ENCODE measurements around the gene FBLIM1. TPM values are rescaled to one million over a fixed set of nuclear protein-coding genes. Genes with fewer than 3 reads are reported as not detected.

Gene FBLIM1
- total RNA-seq, 1 experiment from 2014 or later, result 6.0 TPM

DNA sequence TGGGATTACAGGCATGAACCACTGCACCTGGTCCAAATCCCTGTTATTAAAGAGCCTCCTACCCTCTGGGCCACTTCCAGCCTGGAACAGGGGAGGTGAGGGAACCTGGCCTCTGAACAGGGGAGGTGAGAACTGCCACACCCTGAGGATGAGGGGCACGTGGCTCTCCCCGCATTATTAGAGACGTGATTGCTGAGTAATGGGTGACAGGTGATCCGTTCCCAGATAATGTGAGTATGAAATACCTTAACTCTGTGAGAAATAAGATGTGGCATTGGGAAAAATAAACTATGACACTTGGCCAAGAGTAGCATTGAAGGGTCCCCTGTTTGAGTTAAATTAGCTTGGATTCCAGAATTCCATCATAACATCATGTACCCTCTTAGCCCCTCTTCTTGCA, 36.2 kb upstream of the FBLIM1 start:
- no peak for DNase-seq (ENCODE audit: low read depth, low spot score)
- ATAC-seq, result no peak
- Histone ChIP-seq H3K27ac (ENCODE audit: low read depth, low read length) (no peak overlapping the region), H3K9me3 (ENCODE audit: control insufficient read depth in 1 of 2, insufficient read depth in 1 of 2, low read depth in 1 of 2, low read length in 2 of 2) (no peaks in the 10 kb centered on the region), H4K20me1 (ENCODE audit: insufficient read depth) (no peaks in the 10 kb centered on the region), H2AFZ (ENCODE audit: low read depth, low read length, poor library complexity, severe bottlenecking) (no peak overlapping the region), H3K4me3 (replicated peaks in 1 of 2; ENCODE audit: low read depth in 1 of 2, low read length in 2 of 2) (no peak overlapping the region), H3K36me3 (ENCODE audit: control insufficient read depth in 1 of 2, insufficient read depth in 2 of 2, low read length in 2 of 2) (peaks cover 0 to 4% of the 10 kb centered on the region in 2 experiments; a peak in 1 of 4 replicates), H3K9ac (ENCODE audit: low read length) (no peak overlapping the region), H3K4me2 (ENCODE audit: low read length) (no peak overlapping the region), H3K27me3 (ENCODE audit: insufficient read depth, low read length) (no peaks in the 10 kb centered on the region), H3K4me1 (ENCODE audit: control insufficient read depth in 1 of 2, insufficient read depth in 2 of 2, low read length in 2 of 2) (no peaks in the 10 kb centered on the region), H3K79me2 (ENCODE audit: insufficient read depth, low read length) (no peaks in the 10 kb centered on the region), H3K9me2 (ENCODE audit: insufficient read depth) (no peaks in the 10 kb centered on the region)
- ChIA-PET CTCF (no interaction called here), POLR2A (no interaction called here), RAD21 (ENCODE audit: low non-redundant PET in 1 of 2, low total read pairs in 2 of 2, uncharacterized antibody in 2 of 2, unreplicated experiment in 2 of 2) (no interaction called here)
- BruUV-seq (replicated peaks), result no TSS peak
- intact Hi-C loops (cut with micrococcal nuclease), result no loop called here
- TF ChIP-seq SIN3A (IDR thresholded peaks at IDR 0.05; ENCODE audit: low read depth) (no peak), TCF7L2 (IDR thresholded peaks at IDR 0.05; ENCODE audit: borderline replicate concordance, extremely low read depth, insufficient read depth, insufficient read length) (no peak), YY1 (IDR thresholded peaks at IDR 0.05; ENCODE audit: extremely low read depth, insufficient replicate concordance, low read depth, low read length) (no peak), CEBPB (IDR thresholded peaks at IDR 0.05; ENCODE audit: low read depth) (no peak), ELF1 (IDR thresholded peaks at IDR 0.05; ENCODE audit: borderline replicate concordance, low read depth) (no peak), ZFX (IDR thresholded peaks at IDR 0.05) (no peak), POLR2AphosphoS5 (IDR thresholded peaks at IDR 0.05; ENCODE audit: low read depth, low read length) (no peak), ZNF274 (IDR thresholded peaks at IDR 0.05; ENCODE audit: low read depth, low read length) (no peak), EZH2phosphoT487 (IDR thresholded peaks at IDR 0.05; ENCODE audit: borderline replicate concordance) (no peak), JUND (IDR thresholded peaks at IDR 0.05) (no peak), EGR1 (IDR thresholded peaks at IDR 0.05; ENCODE audit: low read depth) (no peak), SP1 (IDR thresholded peaks at IDR 0.05; ENCODE audit: low read depth) (no peak)
- TF ChIP-seq, protein P1, sequence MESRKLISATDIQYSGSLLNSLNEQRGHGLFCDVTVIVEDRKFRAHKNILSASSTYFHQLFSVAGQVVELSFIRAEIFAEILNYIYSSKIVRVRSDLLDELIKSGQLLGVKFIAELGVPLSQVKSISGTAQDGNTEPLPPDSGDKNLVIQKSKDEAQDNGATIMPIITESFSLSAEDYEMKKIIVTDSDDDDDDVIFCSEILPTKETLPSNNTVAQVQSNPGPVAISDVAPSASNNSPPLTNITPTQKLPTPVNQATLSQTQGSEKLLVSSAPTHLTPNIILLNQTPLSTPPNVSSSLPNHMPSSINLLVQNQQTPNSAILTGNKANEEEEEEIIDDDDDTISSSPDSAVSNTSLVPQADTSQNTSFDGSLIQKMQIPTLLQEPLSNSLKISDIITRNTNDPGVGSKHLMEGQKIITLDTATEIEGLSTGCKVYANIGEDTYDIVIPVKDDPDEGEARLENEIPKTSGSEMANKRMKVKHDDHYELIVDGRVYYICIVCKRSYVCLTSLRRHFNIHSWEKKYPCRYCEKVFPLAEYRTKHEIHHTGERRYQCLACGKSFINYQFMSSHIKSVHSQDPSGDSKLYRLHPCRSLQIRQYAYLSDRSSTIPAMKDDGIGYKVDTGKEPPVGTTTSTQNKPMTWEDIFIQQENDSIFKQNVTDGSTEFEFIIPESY (IDR thresholded peaks at IDR 0.05; ENCODE audit: extremely low read depth, insufficient replicate concordance, low read length), result no peak
- TF ChIP-seq, protein P2, sequence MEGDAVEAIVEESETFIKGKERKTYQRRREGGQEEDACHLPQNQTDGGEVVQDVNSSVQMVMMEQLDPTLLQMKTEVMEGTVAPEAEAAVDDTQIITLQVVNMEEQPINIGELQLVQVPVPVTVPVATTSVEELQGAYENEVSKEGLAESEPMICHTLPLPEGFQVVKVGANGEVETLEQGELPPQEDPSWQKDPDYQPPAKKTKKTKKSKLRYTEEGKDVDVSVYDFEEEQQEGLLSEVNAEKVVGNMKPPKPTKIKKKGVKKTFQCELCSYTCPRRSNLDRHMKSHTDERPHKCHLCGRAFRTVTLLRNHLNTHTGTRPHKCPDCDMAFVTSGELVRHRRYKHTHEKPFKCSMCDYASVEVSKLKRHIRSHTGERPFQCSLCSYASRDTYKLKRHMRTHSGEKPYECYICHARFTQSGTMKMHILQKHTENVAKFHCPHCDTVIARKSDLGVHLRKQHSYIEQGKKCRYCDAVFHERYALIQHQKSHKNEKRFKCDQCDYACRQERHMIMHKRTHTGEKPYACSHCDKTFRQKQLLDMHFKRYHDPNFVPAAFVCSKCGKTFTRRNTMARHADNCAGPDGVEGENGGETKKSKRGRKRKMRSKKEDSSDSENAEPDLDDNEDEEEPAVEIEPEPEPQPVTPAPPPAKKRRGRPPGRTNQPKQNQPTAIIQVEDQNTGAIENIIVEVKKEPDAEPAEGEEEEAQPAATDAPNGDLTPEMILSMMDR (IDR thresholded peaks at IDR 0.05 in 2 of 3, conservative IDR thresholded peaks at IDR 0.05 in 1 of 3; ENCODE audit: borderline replicate concordance in 1 of 3, insufficient read depth in 1 of 3, low read depth in 2 of 3, low read length in 2 of 3), result no peak

All from HCT116 (cell line).